Measurements from ENCODE around the gene RCOR1. TPM values are rescaled to one million over a fixed set of nuclear protein-coding genes. Genes with fewer than 3 reads are reported as not detected.
"Not testable (repeated sequence)": the region's sequence is repeated elsewhere in the genome, so short reads cannot be mapped to it uniquely, and the experiment has no call there.

The RCOR1 gene
- total and polyA plus RNA-seq, 2 of the 4 experiments (the other 2 are of a cell fraction) = 9.0 to 11.2 TPM

DNA sequence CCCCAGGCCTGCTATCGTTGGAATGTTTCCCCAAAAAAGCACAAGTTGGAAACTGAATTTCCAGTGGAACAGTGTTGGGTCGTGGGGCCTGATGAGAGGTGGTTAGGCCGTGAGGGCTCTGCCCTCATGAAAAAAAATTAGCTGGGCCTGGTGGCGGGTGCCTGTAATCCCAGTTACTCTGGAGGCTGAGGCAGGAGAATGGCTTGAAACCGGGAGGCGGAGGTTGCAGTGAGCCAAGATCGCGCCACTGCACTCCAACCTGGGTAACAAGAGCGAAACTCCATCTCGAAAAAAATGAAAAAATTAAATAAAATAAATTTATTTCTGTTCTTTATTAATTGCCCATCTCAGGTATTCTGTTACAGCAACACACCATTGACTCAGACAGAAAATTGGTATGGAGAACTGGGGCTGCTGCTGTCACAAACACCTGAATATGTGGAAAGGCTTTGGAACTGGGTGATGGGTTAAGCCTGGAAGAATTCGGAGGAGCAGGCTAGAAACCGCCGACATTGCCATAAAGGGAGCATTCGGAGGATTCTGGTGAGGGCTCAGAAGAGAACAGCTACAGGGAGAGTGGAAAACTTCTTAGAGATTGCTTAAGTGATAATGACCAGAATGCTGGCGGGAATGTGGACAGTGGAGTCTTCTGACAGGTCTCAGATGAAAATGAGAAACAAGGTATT is 17.1 kb upstream of the RCOR1 start (continued):
- TF ChIP-seq POLR2A (IDR thresholded peaks at IDR 0.05; ENCODE audit: low read depth, low read length) = no peak

DNA sequence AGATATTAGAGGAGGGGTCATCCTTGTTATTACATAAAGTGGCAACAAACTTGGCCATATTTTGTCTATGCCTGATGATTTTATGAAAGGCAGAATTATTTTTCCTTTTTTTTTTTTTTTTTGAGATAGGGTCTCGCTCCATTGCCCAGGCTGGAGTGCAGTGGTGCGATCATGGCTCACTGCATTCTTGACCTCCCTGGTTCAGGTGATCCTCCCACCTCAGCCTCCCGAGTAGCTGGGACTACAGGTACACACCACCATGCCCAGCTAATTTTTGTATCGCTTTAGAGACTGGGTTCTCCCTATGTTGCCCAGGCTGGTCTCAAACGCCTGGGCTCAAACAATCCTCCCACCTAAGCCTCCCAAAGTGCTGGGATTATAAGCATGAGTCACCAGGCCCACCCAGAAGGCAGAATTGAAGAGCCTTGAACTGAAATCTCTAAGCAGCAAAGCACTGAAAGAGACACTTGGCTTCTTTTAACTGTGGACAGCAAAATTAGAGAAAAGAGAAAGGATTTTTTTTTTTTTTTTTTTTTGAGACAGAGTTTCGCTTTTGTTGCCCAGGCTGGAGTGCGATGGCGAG is 16.5 kb upstream of the RCOR1 start:
- H2BK20ac ChIP-seq (ENCODE audit: low read depth, low read length); H2BK120ac ChIP-seq (ENCODE audit: low read depth, low read length); H4K8ac ChIP-seq (ENCODE audit: low read depth in 2 of 2, low read length in 2 of 2); POLR2A ChIA-PET (ENCODE audit: unreplicated experiment); H3K9ac ChIP-seq (ENCODE audit: low read depth, low read length); H2AK5ac ChIP-seq (ENCODE audit: low read depth, low read length); H4K20me1 ChIP-seq (ENCODE audit: insufficient read depth, low read length); BruUV-seq (replicated peaks); ATAC-seq (ENCODE audit: low read depth); CTCF ChIA-PET; H2AFZ ChIP-seq (replicated peaks; ENCODE audit: low read length, poor library complexity); H2BK15ac ChIP-seq (ENCODE audit: low read depth, low read length); H3K56ac ChIP-seq (ENCODE audit: extremely low read depth, insufficient read depth, low read length); H3K14ac ChIP-seq (replicated peaks; ENCODE audit: low read depth, low read length); H3K27me3 ChIP-seq (ENCODE audit: control insufficient read depth, insufficient read depth, low read length); DNase-seq; H3K36me3 ChIP-seq (ENCODE audit: control insufficient read depth, insufficient read depth, low read length); H3K27ac ChIP-seq (ENCODE audit: insufficient read depth, low read length); in situ Hi-C loops (cut with MboI; ENCODE audit: low sequenced_read_pairs); H4K5ac ChIP-seq (ENCODE audit: low read depth, low read length); H3K79me1 ChIP-seq (ENCODE audit: low read depth in 1 of 2, low read length in 2 of 2); H2AK9ac ChIP-seq (replicated peaks; ENCODE audit: low read depth, low read length, poor library complexity); H3K4me3 ChIP-seq (ENCODE audit: insufficient read depth, low read depth, low read length); intact Hi-C loops (cut with micrococcal nuclease); dilution Hi-C loops (cut with HindIII; ENCODE audit: low sequenced_read_pairs, unreplicated experiment); H3K4ac ChIP-seq (ENCODE audit: low read depth, low read length); H3K18ac ChIP-seq (ENCODE audit: low read depth, low read length); H2BK5ac ChIP-seq (ENCODE audit: low read depth, low read length, poor library complexity, severe bottlenecking); H3K9me3 ChIP-seq (ENCODE audit: control insufficient read depth, insufficient read depth, low read length); H3K4me2 ChIP-seq (ENCODE audit: low read depth, low read length); H3K23ac ChIP-seq (ENCODE audit: low read depth, low read length); H4K91ac ChIP-seq (ENCODE audit: insufficient read depth, low read depth, low read length): not testable (repeated sequence)
- 83% methylated on average over 1 of the region's 8 CpGs; no CpG with 5 or more reads in 1 of the 2 experiments for WGBS, 2 experiments (ENCODE audit: extremely low coverage in 2 of 2, insufficient read length in 1 of 2)
- Histone ChIP-seq H3K4me1 (ENCODE audit: control insufficient read depth, insufficient read depth, low read length) (peaks cover 13% of the 10 kb centered on the region), H3K9me1 (ENCODE audit: insufficient read depth, low read length) (peaks cover 15% of the 10 kb centered on the region)
